WERI-Rb-1 (cell line): ENCODE results near the gene NCKIPSD.

ENCODE experiments used
- DNase-seq: peaks from one replicate; pipeline ENCODE4 v3.0.0-alpha.2; 2020
- H3K27ac ChIP-seq: fragments of 250-450 bp; sonication (Bioruptor Pico); 2 replicates; pipeline ENCODE4 v1.5.1; 2020; ENCODE audit warnings: mild to moderate bottlenecking, moderate library complexity
- H3K27me3 ChIP-seq: fragments of 250-450 bp; sonication (Bioruptor Pico); 2 replicates; pipeline ENCODE4 v1.5.1; 2021; ENCODE audit warnings: mild to moderate bottlenecking, low read depth, moderate library complexity; ENCODE audit not compliant: insufficient read depth, severe bottlenecking
- H3K36me3 ChIP-seq: fragments of 250-450 bp; sonication (Bioruptor Pico); 2 replicates; pipeline ENCODE4 v1.5.1; 2020; ENCODE audit warnings: mild to moderate bottlenecking, moderate library complexity
- H3K4me3 ChIP-seq: 2 replicates; pipeline ENCODE4 v1.5.1; 2011; ENCODE audit warnings: low read depth, mild to moderate bottlenecking, control low read depth, low read length
- H3K9me3 ChIP-seq: fragments of 250-450 bp; sonication (Bioruptor Pico); 2 replicates; pipeline ENCODE4 v1.5.1; 2021; ENCODE audit warnings: mild to moderate bottlenecking, moderate library complexity; ENCODE audit not compliant: severe bottlenecking
- TF ChIP-seq, protein P1 (sequence below): IDR thresholded peaks from 2 replicates; pipeline ENCODE4 v1.5.1; 2011; ENCODE audit warnings: low read depth, mild to moderate bottlenecking, control low read depth, inconsistent platforms, low read length

Gene NCKIPSD

DNA sequence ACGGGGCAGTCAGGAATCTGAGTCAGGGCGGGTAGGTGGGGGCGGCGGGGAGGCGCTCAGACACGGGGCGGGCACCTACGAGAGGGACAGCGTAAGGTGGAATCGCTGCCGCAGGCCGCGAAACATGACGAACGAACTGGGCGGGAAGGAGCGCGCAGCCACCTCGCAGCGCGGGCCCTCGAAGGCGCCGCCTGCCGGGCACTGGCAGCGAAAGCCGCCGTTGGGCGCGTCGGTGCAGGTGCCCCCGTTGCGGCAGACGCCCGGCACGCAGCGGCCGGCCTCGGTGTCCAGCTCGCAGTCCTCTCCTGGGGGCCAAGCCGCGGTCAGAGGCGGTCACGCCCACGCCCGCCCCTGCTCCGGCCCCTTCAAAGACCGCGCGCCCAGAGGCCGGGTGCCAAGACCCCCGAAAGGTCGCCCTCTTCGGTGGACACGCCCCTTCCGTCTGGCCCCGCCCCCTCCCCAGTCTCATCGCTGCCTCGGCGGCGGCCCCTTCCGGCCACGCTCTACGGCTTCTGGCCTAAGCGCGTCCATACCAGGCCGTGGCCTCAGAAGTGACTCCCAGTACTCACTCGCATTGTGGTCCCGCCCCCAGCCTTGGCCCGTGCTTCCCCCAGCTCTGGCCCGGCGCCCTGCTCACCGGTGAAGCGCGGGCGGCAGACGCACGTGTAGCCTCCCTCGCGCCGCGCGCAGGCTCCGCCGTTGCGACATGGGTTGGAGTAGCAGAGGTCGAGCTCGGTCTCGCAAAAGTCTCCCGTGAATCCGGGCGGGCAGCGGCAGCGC, 29.5 kb downstream of the NCKIPSD start:
- DNase-seq = no peak
- no peak overlapping the region for H3K4me3 ChIP-seq
- no peak overlapping the region for H3K27ac ChIP-seq
- peaks cover 12% of the 10 kb centered on the region for H3K9me3 ChIP-seq
- H3K27me3 ChIP-seq = no peaks in the 10 kb centered on the region
- peaks cover 94% of the 10 kb centered on the region for H3K36me3 ChIP-seq
- TF ChIP-seq, protein P1, sequence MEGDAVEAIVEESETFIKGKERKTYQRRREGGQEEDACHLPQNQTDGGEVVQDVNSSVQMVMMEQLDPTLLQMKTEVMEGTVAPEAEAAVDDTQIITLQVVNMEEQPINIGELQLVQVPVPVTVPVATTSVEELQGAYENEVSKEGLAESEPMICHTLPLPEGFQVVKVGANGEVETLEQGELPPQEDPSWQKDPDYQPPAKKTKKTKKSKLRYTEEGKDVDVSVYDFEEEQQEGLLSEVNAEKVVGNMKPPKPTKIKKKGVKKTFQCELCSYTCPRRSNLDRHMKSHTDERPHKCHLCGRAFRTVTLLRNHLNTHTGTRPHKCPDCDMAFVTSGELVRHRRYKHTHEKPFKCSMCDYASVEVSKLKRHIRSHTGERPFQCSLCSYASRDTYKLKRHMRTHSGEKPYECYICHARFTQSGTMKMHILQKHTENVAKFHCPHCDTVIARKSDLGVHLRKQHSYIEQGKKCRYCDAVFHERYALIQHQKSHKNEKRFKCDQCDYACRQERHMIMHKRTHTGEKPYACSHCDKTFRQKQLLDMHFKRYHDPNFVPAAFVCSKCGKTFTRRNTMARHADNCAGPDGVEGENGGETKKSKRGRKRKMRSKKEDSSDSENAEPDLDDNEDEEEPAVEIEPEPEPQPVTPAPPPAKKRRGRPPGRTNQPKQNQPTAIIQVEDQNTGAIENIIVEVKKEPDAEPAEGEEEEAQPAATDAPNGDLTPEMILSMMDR = no peak

DNA sequence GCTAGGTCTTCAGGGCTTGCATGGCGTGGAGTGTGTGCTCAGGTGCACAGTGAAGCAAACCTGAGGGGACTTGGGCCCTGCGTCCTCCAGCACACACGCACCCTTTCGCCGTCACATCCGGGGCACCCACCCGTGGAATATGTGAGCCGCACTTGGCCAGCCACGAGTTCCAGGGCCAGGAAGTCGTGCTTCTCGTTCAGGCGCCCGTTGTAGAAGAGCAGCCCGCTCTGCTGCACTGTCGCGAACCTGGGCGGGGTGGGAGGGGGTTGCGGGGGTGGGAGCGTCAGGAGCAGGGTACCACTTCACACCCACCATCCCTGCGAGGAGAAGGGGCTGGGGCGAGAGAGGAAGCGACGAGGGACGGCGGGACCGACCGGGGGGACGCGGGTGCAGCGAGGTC, 30.1 kb downstream of the NCKIPSD start:
- Histone ChIP-seq H3K27ac (no peak overlapping the region), H3K27me3 (no peaks in the 10 kb centered on the region), H3K36me3 (peaks cover 94% of the 10 kb centered on the region), H3K9me3 (peaks cover 6% of the 10 kb centered on the region), H3K4me3 (no peak overlapping the region)
- no peak for DNase-seq
- TF ChIP-seq, protein P1 = no peak

DNA sequence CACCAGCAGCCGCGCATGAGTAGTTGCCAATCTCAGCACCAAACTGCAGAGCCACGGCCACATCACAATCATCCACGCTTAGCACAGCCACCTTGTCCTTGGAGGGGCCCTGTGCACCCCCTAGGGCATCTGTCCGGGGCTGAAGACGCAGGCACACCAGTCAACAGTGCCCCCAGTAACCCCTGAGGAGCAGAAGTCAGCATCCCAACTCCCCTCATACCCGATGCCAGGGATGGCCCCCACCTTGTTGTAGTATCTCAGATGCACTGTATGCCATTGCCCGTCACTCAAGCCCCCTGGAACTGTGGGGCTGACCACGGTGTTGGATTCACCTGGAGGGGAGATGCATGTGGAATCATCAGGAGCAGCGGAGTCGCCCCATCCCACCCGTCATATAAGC, 30.7 kb downstream of the NCKIPSD start:
- Histone ChIP-seq H3K4me3 (no peak overlapping the region), H3K36me3 (peaks cover 92% of the 10 kb centered on the region), H3K9me3 (peaks cover under 1% of the 10 kb centered on the region), H3K27ac (no peak overlapping the region), H3K27me3 (no peaks in the 10 kb centered on the region)
- TF ChIP-seq, protein P1 = no peak
- DNase-seq = no peak

DNA sequence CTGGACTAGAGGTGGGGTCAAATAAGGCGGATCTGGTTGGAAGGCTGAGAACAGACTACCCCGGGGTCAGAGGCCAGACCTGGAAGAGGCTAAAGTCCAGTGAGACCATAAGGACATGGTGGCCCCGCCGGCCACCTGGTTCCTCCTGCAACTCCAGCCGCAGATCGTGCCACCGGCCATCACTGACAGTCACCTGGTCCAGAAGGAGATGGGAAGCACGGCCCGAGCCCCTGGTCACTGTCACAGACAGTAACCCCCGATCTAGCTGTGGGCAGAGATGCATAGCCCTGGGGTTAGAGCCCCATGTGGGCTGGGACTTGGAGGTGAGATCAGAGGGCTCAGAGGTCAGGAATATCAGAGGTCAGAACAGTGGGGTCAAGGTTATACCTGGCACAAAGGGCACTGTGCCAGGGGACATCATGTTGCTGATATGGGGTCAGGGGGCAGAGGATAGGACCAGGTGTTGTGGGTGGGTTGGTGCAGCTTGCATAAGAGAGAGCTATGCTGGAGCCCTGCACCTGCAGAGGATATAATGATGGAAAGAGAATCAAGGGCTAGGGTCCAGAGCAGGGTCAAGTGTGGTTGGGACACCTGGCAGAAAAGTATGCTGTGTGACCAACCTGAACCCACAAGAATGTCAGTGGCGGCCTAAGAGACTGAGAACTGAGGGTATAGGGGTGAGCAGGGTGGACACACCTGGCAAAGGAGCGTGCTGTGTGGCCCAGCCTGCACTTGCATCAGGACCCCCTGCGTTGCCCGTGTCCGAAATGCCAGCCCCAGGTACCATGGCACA, 32.6 kb downstream of the NCKIPSD start:
- no peaks in the 10 kb centered on the region for H3K27me3 ChIP-seq
- H3K4me3 ChIP-seq = no peak overlapping the region
- no peak overlapping the region for H3K27ac ChIP-seq
- TF ChIP-seq, protein P1 = no peak
- no peak for DNase-seq
- H3K9me3 ChIP-seq = no peaks in the 10 kb centered on the region
- peaks cover 92% of the 10 kb centered on the region for H3K36me3 ChIP-seq

DNA sequence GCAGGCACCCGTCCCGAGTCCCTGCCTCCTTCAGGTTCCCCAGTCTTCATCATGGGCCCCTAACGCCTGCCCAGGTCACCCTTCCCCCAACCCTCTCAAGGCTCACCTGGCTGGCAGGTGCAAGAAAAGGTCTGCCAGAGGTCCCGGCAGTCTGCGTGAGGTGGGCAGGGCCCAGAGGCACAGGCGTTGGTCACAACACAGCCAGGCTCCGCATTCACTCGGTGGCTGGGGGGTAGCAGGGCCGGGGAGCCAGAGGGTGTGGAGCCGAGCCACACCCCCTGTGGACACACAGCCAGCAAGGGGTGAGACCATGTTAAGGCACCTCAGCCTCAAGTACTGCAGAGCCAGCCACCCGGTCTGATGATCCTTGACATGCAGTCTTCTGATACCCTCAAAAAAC, 33.9 kb downstream of the NCKIPSD start:
- Histone ChIP-seq H3K27ac (no peak overlapping the region), H3K27me3 (no peaks in the 10 kb centered on the region), H3K4me3 (no peak overlapping the region), H3K9me3 (no peaks in the 10 kb centered on the region), H3K36me3 (peaks cover 80% of the 10 kb centered on the region)
- DNase-seq = no peak
- TF ChIP-seq, protein P1 = no peak
